Measurements from ENCODE around the gene NTRK3.
"Not testable (repeated sequence)": the region's sequence is repeated elsewhere in the genome, so short reads cannot be mapped to it uniquely, and the experiment has no call there.

The NTRK3 gene

DNA sequence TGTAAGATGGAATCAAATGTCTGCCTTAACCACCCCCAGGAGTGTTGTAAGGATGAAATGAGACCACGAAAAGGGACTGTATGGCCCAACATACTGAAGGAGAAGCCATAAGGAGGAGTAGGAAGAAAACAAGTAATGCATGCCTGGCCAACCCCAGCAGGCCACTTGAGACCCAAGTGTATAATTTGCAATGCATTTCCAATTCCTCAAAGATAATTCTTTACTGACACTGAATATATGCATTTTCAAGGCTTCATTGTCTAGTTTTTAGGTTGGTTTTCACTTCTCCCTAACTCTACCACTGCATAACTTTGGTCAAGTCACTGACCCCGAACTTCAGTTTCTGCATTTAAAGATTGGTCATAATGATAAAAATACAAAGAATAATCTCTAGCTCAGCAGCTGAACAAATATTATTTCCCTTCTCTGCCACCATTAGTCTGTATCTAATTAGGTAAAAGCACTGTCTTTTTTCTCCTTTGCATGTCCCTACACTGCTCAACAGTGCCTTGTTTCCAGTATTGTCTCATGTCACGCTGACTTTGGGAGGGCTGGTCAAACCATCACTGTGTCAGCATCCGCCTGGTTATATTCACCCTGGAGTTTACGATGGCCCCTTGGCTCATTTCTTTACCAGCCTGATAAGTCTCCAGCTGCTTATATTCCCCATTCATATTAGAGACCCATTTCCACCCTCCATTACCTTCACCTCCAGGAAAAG is 378.6 kb downstream of the NTRK3 start:
- DNase-seq (ENCODE audit: low read depth in 2 of 2) = no peak

DNA sequence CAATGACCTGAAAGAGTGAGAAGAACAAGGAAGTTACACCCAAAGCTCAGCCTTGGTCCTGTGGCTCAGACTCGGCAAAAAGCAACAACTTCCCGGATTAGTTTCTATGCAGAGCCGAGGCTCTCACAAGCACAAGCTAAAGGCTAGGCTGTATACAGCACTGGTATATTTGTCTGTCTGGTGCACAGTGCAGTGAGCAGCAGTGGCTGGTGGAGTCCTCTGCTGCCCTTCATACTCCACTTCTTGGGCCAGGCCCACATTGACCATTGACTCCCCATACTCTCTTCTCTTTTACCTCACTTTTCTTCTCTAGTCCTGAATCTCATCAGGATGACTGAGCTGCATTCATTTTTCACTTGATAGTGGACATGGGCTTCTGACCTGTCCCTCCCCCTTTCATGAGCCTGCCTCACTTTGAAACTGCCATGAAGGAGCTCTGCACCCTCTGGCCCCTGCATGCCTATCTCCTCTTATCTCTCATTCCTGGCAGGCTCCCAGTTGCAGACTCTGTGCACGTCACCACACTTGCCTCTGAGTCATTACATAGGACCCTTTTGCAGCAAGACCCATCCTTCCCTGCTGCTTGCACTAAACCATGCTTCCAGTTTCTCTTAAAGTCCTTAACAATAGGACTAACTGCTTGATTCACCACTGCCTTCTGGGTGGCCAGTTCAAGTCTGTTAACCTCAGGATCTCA is 379.3 kb downstream of the NTRK3 start:
- DNase-seq (ENCODE audit: low read depth in 2 of 2) = no peak

DNA sequence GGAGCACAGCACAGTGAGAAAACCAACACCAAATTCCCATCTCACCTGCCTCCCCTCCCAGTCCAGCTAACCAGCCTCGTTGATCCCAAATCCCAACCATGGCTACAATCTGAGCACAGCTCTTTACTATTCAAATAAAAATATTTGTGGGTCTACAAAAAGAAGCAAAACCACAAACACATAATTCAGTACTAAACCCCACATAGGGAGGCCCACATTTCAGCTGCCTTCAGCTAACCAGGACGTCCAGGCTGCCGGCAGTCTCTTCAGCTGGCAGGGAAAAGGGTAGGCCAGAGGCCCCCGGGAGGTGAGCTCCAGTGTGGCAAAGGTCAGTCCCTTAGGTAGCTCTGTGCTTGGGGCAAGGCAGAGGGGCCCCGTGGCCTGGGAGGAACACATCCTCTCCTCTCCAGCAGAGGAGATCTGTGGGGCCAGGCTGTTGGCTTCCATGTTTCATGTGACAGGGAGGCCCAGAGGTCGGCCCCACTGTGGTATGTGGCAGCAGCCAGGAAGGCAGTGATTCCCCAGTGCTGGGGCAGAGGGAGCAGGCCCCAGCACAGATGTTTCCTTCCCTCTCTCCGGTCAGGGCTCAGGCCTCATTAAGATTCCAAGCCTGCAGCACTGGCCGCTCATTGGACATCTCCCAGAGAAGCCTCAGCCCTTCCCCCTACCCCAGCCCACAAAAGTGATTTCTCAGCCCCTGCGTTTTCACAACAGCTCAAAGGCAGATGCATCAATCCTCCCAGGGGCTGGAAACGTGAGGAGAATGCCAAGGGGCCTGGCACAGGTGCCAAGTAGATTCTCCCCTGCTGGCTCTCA is 381.4 kb downstream of the NTRK3 start:
- DNase-seq (ENCODE audit: low read depth in 2 of 2) = no peak

DNA sequence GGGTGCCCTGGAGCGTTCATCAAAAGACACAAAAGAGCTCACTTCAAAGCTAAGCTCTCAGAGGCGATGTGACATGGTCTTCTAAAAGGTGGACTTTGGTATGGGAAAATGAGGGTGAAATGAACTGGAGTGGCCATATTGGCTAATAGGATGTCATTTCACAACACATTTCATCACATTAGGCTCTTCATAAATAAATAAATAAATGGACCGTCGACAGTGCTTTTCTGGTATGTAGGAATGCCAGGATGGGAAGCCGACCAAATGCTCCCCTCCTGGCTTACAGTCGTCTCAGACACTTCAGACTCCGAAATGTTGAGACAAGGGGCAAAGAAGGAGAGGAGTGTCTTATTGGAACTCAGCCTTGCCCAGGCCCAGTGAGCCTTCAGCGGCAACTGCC is 383.0 kb downstream of the NTRK3 start:
- DNase-seq (ENCODE audit: low read depth in 2 of 2) = no peak

DNA sequence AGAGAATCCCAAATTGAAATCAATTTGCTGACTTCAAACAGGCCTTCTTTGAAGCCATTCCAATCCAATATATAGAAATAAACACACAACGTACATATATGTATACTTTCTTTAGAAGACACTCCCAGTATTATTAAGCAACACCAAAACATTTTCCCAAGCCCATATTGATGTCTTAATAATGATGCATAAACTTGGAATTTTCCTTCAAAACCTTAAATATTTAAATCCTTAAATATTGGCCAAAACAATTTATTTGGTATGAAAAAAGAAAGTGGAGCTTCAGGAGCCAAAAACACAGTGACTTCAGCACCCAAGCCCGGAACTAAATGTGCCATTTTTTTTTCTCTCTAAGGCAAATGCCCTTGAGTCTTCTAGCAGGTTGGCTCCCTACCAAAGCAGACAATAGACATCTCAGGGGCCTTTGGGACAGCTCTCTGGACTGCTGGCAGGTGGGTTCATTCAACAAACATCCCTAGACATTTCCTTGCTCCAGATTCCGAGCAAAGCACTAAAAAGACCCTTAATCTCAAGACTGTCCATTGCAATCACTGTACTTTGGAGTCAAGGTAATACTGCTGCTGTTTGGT is 384.7 kb downstream of the NTRK3 start:
- no peak for DNase-seq (ENCODE audit: low read depth in 2 of 2)

DNA sequence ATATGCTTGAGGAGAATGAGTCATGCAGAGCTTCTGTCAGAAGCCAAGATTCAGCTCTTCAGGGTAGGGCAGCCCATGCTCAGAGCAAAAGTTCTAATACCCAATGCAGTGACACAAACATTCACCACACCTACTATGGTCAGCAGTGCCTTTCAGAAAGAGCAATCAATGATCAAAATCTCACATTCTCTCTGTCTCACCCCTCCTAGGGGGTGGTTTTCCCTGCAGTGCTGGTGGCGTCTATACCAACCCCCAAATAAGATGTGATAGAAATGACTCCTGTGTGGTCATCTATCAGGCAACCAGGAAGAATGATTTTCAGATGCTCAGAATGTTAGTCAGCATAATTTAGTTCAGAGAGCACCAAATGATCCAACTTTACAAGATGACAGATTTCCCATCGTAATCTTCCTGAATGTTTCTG is 385.3 kb downstream of the NTRK3 start:
- DNase-seq (ENCODE audit: low read depth in 2 of 2) = no peak

DNA sequence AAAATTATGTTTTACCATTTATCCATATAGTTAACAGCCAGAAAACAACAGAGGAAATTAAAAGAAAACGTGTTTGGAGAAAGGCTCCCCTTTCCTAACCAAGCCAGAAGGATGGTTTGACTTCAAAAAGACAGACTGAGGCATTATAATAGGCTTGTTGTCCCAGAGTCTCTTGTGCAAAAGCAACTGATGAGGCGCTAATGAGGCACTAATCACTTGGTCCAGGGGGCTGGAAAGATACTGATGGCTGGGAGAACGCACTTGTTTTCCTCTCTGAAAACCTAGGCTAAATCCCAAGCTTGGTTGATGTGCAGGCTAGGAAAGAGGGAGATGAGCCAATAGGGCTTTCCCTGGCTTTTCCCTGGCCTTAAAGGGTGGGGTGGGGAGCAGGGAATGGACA is 389.6 kb downstream of the NTRK3 start:
- no peak for DNase-seq (ENCODE audit: low read depth in 2 of 2)

DNA sequence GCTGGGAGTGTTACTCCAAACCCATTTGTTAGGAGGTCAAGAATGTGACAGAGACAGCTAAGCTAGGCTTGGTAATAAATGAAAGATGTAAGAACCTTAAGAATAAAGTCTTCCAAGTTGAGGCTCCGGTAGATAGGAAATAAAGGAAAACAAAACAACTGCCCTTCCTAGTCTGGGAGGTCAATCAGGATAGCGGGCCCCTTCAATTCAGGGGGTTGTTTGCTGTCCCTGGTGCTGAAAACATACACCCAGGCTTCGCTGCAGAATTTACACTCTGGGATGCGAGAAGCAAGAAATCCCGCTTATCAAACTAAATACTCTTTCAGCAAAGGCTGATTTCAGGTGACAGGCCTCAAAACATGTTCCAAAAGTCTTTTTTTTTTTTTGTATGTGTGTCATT is 393.4 kb downstream of the NTRK3 start:
- DNase-seq (ENCODE audit: low read depth in 2 of 2) = no peak

DNA sequence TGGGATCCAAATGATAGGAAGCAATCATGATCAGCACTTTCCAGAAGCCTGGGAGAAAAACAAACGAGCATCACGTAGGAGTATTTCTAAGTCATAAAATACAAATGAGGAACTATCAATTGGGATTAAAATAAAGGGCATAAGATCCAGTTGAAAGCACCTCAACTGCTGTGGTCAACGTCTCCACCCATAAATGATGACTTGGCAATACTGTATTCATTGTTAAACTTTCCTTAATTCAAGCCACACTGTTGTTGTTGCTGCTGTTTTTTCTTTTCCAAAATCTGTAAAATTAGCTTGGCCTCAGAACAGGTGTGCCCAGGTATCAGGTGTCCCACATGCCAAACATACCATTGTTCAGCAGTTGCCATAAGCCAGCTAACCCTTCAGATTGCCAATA is 395.8 kb downstream of the NTRK3 start:
- DNase-seq (ENCODE audit: low read depth in 2 of 2) = no peak

DNA sequence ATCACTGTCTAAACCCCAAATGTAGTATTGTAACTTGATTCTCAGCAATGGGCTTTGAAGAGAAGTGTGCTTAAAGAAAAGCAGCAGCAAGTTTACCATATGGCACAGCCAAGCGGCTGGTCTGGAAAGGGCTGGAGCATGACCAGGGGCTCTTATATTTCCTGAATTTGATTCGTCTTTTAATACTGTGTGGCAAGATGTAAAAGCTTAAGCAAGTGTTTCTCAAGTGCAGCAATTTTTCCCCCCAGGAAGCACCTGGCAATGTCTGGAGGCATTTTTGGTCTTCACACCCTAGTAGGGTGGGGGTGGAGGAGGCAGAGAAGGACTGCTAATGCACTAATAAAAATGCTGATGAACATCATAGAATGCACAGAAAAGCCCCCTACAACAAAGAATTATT is 397.9 kb downstream of the NTRK3 start:
- no peak for DNase-seq (ENCODE audit: low read depth in 2 of 2)

DNA sequence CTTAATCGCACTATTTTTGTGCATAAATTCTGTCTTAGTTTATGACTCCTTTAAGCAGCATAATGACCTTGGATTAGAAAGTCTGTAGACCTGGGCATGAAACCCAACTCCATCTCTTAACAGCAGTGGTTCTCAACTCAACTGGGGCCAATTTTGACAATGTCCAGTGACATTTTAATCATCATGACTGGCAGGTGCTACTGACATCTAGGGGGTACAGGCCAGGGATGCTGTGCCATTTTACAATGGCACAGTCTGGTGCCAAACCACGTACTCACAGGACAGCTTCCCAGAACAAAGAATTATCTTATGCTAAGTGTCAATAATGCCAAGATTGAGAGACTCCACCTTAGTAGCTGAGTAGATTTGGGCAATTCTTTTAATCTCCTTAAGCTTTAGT is 405.0 kb downstream of the NTRK3 start:
- DNase-seq (ENCODE audit: low read depth in 2 of 2) = no peak

DNA sequence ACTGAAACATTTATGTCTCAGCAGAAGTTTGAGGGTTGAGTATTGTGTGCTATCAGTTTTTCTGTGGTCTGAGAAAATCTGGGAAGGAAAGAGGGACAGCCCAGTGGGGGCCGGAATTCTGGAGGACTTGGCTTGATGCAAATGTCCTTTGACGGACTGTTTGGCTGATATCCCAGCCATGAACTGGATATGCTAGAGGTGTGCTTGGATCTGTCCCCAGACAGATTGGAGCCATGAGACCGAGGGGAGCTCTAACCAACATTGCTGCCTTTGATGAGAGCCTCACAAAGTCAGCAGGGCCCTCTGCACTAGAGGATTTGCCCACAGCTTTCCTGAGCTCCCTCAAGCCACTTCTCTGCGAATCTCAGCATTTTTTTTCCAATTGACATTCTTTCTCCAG is 405.6 kb downstream of the NTRK3 start:
- no peak for DNase-seq (ENCODE audit: low read depth in 2 of 2)

DNA sequence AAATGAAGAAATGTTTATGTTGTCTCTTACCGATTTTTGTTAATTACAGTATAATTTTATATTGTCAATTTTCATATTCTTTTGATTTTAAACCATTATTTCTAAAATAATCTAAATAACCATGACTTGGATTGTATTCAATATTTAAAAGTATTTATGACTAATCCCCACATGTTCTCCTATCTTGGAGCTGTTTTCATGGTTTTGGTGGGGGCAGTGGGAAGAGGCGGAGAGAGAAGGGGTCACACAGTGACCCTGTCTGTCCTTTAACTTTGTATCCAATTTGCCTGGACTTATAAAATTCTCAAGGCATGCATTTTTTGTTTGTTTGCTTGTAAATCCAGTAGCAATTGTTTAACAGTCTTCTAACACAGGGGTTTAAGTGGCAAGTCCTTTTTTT is 407.4 kb downstream of the NTRK3 start:
- DNase-seq (ENCODE audit: low read depth in 2 of 2) = no peak

DNA sequence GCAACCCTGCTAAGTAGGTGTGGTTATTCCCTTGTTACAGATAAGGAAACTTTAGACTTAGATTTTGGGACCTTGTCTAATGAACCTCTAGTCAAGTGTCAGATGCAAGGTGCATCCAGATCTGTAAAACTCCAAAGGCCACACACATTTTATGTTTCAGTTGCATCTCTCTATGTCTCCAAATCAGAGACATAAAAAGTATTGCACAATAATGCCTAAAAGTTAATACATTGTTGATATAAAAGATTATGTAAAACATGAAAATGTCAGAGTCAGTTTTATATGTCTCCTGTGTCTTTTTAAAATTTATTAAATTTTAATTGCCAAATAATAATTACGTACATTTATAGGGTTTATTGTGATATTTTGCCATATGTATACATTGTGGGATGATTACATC is 408.5 kb downstream of the NTRK3 start:
- no peak for DNase-seq (ENCODE audit: low read depth in 2 of 2)

DNA sequence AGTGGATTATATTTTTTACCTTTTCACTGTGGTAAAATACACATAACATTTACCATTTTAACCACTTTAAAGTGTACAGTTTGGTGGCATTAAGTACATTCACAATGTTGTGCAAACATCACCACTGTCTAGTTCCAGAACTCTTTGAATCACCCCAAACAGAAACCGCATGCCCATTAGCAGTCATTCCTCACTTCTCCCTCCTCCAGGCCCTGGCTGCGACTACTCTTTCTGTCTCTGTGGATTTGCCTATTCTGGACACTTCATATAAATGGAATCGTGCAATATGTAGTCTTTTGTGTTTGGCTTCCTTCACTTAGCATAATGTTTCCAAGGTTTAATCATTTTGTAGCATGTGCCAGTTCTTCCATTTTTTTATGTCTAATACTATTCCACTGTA is 409.8 kb downstream of the NTRK3 start:
- DNase-seq (ENCODE audit: low read depth in 2 of 2) = no peak

DNA sequence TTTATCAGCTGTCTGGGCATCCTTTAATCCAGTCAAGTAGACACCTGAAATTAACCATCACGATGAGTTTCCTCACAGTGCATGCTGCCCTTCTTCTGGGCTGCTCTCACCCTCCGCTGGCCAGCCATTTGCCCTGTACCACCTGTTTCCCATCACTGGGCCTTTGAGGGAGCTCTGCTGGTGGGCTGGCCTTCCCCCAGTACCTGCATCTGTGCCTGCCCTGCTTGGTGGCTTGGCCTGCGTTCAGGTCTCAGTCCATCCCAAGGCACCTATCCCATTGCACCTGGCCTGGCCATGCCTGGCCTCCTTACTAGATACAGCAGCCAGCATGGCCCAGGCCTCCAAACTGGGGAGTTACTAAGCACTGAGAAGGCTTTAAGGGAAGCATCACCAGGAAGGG is 413.2 kb downstream of the NTRK3 start:
- no peak for DNase-seq (ENCODE audit: low read depth in 2 of 2)

DNA sequence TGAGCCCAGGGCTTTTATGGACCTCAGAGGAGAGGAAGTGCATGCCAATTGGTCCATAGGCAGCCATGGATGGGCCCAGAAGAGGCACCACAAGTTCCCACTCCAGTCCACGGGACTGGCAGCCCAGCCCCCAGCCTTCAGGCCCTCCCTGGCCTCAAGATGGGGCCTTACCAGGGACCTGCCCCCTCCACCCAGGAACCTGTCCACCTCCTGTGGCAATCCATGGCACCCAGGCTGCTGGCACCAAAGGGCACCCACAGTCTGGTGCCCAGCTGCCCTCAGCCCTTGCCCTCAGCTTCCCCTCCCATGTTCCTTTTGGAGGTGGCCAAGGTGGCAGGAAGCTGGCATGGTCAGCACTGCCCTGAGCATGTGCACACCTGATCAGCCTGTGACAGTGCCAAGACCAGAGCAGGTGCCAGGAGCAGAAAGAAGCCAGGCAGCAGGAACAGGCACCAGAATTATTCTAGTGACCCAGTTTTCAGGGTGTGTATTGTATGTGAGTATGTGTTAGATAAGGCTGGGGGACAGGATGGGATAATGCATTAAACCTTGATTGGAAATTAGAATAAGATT is 415.0 kb downstream of the NTRK3 start:
- no peak for DNase-seq (ENCODE audit: low read depth in 2 of 2)

DNA sequence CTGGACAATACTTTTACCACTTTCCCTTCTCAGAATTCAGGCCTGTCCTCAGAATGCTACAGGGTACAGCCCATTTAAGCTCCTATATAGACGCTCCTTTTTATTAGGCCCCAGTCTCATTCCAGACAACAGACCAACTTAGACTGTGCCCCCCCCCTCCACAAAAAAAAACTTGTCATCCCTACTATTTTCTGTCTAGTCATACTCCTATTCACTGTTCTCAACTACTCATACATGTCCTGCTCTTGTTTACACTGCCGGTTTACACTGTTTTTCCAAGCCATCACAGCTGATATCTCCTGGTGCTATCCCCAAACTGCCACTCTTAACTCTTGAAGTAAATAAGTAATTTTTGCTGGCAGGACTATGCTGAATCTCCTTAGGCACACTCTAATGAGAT is 420.7 kb downstream of the NTRK3 start:
- not testable (repeated sequence) for DNase-seq (ENCODE audit: low read depth in 2 of 2)

DNA sequence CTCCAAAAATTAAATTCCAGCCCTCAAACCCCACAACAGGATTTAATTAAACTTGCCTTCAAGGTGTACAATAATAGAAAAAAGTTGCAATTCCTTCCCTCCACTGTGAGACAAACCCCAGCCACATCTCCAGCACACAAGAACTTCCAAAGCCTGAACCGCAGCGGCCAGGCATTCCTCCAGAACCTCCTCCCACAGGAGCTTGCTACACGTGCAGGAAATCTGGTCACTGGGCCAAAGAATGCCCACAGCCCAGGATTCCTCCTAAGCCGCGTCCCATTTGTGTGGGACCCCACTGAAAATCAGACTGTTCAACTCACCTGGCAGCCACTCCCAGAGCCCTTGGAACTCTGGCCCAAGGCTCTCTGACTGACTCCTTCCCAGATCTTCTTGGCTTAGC is 423.2 kb downstream of the NTRK3 start:
- DNase-seq (ENCODE audit: low read depth in 2 of 2) = not testable (repeated sequence)

DNA sequence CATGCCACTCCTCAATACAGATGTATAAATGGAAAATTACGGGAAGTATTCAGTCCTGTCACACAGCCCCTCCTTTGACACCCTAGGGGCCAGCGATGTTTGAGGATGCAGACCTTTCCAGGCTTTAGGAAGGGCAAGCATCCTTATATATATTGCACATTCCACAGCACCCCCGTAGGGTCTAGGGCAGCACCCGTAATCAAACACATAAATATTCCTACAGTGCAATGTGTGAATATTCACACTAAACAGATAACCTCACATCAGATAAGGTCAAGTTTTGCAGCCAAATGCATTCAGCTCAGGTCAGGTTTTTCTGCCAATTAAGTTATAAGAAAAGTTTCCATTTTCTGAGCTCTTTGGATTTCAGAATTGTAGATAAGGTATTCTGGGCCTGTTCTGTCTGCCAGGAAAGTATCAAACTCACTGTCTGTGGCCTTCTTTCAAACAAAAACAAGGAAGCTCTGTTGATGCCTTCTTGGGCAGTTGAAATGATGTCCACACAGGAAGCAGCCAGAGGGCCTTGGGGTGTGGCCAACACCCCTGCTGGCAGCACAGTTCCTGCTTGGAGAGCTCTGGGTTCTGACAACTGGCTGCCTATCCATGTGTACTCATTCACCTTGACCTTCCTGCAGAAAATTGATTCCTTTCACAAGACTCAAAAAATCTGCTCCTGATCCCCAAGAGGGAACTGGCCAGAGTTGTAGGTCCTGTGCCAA is 427.0 kb downstream of the NTRK3 start:
- no peak for DNase-seq (ENCODE audit: low read depth in 2 of 2)

DNA sequence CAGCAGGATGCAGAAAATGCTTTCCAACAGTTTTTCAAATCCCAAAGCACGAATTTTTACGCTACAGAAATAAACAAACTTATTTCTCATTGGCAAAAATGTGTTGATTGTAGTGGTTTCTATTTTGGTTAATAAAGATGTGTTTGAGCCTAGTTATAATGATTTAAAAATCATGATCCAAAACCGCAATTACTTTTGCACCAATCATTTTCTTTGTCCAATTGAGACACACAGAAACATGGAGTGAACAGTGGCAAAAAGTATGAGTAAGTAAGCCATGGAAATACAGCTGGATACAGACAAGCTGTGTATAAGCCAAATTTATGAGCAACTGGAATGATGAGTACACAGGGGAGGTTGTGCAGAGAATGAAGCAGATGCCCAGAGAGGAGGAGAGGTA is 427.9 kb downstream of the NTRK3 start:
- DNase-seq (ENCODE audit: low read depth in 2 of 2) = no peak
